Measurements from ENCODE around the gene SORL1-AS1.

Gene SORL1-AS1

DNA sequence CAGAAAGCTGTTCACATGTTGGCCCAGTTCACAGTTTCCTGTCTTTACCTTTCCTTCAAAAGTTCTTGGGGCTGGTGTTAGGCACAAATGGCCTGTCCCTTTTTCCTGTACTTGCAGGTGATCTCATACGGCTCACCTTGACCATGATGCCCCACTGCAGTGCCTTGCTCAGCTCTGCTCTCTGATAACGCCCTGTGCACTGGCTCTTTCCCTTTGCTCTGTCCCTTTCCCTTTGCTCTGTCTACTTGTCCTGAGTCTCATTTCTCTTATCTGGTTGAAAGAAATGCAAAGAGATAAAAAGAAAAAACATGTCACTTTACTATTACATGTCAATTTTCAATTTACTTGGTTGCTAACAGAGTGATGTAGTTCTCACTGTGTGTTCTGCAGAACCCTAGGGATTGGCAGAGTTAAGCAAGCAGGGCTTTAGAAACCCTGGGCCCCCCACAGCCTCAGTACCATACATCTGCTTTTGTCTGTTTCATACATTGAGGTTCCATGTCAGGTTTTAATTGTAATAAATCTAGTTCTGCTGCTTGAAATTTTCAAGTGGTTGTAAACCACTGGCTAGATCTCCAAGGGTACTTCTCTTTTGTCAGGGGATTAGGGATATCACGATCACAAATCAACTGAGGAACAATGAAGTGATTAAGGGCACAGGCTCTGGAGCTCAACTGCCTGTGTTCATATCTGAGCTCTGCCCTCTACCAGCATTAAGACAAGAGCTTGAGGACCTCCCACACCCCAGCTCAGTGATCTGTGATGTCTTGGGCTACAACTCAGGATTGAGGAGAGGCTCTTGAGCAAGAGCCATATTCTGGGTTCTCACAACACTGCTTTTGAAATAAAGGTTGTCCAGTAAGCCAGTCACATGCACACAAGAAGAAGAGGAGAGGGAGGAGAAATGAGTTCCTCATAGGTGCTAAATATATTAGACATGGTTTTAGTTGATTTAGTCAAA is 16.9 kb downstream of the SORL1-AS1 start:
- no peak overlapping the region for H3K27ac Mint-ChIP-seq
- H3K9me3 Mint-ChIP-seq: no peaks in the 10 kb centered on the region
- no peaks in the 10 kb centered on the region for H3K36me3 Mint-ChIP-seq (ENCODE audit: low read depth)
- H3K4me3 Mint-ChIP-seq: no peak overlapping the region
- no peaks in the 10 kb centered on the region for H3K27me3 Mint-ChIP-seq
- peaks cover 53% of the 10 kb centered on the region for H3K4me1 Mint-ChIP-seq (ENCODE audit: low read depth)

DNA sequence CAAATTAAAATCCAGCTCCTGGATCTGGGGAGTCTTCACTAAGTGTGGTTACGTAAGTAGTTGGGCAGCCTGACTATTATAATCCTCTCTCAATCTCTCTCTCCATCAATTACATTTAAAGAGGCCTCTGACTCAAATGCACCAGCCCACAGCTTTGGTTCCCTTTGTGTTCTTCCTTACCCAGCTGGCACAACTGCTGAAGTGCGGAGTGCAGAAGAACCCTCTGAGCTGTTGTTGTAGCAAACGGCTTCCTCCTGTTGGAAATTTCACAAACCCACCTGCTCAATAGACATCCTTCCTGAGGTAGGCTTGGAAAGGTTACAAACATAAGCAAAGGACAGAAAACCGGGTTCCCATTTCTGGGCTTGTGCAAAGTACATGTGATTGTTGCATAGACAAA is 17.6 kb downstream of the SORL1-AS1 start:
- Mint-ChIP-seq H3K27me3 (no peaks in the 10 kb centered on the region), H3K4me1 (ENCODE audit: low read depth) (peaks cover 57% of the 10 kb centered on the region), H3K27ac (no peak overlapping the region), H3K36me3 (ENCODE audit: low read depth) (no peaks in the 10 kb centered on the region), H3K9me3 (no peaks in the 10 kb centered on the region), H3K4me3 (no peak overlapping the region)

DNA sequence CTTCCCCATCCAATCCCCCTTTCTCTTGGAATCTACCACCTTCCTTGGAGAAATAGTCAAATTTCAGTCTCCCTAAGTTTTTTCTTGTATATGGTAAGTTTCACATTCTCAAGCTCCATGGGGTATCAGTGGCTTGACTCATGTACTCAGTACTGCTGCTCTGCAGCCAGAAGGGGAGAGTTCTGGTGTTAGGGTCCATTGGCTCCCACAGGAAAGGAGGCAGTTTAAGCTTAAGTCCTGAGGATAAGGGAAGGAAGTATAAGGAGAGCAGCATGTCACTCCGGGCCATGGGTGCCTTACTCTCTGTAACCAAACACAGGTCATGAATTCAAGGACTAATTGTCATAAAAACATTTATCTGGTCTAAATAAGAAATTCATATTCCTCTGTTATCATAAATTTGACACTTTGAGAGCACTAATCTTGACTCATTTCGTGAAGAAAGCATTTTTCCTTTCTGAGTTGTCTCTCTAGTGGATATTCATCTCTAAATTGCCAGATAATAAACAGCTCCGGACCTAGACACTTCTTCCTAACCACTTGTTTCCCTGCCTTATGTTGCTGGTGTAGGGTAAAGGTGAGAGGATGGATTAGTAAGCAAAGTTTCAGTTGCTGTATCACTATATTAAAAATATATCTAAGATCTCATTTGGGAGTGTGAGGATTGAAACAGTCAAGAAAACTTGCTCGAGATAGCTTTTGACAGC is 20.8 kb downstream of the SORL1-AS1 start:
- Mint-ChIP-seq H3K4me3 (no peak overlapping the region), H3K27me3 (no peaks in the 10 kb centered on the region), H3K36me3 (ENCODE audit: low read depth) (no peaks in the 10 kb centered on the region), H3K9me3 (no peaks in the 10 kb centered on the region), H3K27ac (peak overlapping the region; percentile 61), H3K4me1 (ENCODE audit: low read depth) (peaks cover 51% of the 10 kb centered on the region)

DNA sequence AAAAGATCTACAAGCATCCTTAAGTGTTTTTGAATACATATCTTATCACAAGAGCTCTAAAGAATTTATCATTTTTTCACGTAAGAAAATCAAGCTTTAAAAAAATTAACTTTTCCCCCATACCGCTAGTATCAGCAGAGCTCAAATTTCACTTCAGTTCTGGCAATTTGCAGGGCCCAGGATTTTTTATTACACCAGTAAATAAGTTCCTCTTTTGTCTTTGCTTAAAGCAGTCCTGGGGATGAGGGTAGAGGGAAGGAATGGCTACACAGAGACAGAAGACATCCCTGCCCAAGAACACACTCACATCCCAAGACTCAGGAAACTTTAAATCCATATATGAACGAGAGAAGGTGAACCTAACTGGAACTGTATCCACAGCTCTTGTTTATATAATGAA is 23.2 kb downstream of the SORL1-AS1 start:
- Mint-ChIP-seq H3K4me1 (ENCODE audit: low read depth) (peaks cover 37% of the 10 kb centered on the region), H3K4me3 (no peak overlapping the region), H3K27me3 (no peaks in the 10 kb centered on the region), H3K27ac (peak overlapping the region; percentile 26), H3K9me3 (no peaks in the 10 kb centered on the region), H3K36me3 (ENCODE audit: low read depth) (no peaks in the 10 kb centered on the region)

DNA sequence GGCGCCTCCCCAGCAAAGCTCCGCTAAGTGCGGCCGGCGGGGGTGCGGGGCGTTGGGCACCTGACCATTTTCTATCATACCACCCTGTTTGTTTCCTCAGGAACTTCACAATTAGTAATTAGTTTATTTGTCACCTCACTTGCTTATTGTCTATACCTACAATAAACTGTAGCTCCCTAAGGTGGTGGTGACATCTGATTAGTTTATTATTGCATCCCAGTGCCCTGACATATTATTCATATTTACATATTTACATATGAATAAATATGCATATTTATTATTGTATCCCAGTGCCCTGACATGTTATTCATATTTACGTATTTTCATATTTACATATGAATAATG is 25.4 kb downstream of the SORL1-AS1 start:
- peaks cover 57% of the 10 kb centered on the region for H3K4me1 Mint-ChIP-seq (ENCODE audit: low read depth)
- no peaks in the 10 kb centered on the region for H3K27me3 Mint-ChIP-seq
- no peak overlapping the region for H3K27ac Mint-ChIP-seq
- no peaks in the 10 kb centered on the region for H3K36me3 Mint-ChIP-seq (ENCODE audit: low read depth)
- H3K4me3 Mint-ChIP-seq: peak overlapping the region; percentile 39
- H3K9me3 Mint-ChIP-seq: no peaks in the 10 kb centered on the region

DNA sequence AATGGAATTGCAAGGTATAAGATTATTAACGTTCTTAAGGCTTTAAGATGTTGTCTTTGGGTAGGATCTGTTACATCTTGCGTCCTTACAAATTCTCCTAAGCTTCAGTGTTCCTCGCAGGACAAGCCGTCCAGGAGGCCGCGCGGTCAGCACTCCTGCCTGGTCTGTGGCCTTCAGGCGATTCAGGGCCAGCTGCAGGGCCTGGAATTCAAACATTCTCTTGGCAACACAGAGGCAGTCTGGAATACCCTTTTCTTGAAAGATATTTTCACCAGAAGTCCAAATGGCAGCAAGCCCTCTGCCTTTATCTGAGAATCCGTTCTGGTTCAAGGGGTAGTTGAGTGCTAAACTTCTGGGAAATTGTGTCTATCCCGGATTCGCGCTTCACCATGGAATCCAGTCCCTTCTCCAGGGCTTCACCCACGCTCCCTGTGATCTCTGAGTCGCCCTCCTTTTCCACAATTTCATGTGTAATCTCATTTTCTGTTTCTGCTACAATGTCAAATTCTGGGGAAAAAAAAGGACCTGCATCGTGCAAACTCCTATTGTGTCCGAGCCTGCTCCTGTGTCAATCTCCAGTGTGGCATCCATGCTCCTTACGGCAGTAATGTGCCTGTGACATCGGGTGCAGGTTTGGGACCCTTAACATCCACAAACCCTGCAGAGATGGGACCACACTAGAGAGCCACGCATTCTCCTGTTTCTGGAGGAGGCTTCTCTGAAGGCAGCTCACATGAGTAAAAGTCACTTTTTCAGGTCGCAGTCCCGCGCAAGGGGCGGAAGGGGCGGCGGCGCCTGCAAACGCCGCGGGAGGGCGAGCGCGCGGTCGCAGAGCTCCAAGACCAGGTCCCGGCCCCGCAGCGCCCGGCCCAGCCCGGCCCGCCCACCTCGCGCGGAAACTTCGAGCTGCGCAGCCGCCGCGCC is 26.0 kb downstream of the SORL1-AS1 start:
- H3K27ac Mint-ChIP-seq: no peak overlapping the region
- H3K4me1 Mint-ChIP-seq (ENCODE audit: low read depth): peaks cover 57% of the 10 kb centered on the region
- H3K4me3 Mint-ChIP-seq: peak overlapping the region; percentile 72
- no peaks in the 10 kb centered on the region for H3K36me3 Mint-ChIP-seq (ENCODE audit: low read depth)
- H3K9me3 Mint-ChIP-seq: no peaks in the 10 kb centered on the region
- H3K27me3 Mint-ChIP-seq: no peaks in the 10 kb centered on the region

DNA sequence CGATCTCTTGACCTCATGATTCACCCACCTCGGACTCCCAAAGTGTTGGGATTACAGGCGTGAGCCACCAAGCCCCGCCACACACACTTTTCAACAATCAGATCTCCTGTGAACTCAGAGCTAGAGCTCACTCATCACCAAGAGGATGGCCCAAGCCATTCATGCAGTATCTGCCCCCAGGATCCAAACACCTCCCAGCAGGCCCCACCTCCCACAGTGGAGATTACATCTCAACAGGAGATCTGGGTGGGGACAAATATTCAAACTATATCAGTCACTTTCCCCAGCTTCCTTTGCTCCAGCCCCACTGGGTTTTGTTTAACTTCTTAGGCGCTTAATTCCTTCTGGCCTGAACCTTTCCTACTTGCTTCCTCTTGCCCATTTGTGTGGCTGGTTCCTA is 26.9 kb downstream of the SORL1-AS1 start:
- Mint-ChIP-seq H3K4me3 (no peak overlapping the region), H3K36me3 (ENCODE audit: low read depth) (no peaks in the 10 kb centered on the region), H3K4me1 (ENCODE audit: low read depth) (peaks cover 56% of the 10 kb centered on the region), H3K27ac (no peak overlapping the region), H3K9me3 (no peaks in the 10 kb centered on the region), H3K27me3 (no peaks in the 10 kb centered on the region)

DNA sequence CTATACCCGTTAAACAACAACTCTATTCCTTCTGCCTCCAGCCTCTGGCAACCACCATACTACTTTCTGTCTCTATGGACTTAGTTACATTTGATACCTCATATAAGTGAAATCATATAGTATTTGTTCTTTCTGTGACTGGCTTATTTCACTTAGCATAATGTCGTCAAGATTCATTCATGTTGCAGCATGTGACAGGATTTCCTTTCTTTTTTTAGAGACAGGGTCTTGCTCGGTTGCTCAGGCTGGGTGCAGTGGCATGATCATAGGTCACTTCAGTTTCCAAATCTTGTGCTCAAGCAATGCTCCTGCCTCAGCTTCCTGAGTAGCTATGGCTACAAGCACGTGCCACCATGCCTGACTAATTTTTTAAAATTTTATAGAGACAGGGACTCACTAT is 30.1 kb downstream of the SORL1-AS1 start:
- peak overlapping the region; percentile 13 for H3K27ac Mint-ChIP-seq
- H3K36me3 Mint-ChIP-seq (ENCODE audit: low read depth): no peaks in the 10 kb centered on the region
- no peaks in the 10 kb centered on the region for H3K9me3 Mint-ChIP-seq
- peak overlapping the region; percentile 11 for H3K4me3 Mint-ChIP-seq
- H3K4me1 Mint-ChIP-seq (ENCODE audit: low read depth): peaks cover 70% of the 10 kb centered on the region
- H3K27me3 Mint-ChIP-seq: no peaks in the 10 kb centered on the region

DNA sequence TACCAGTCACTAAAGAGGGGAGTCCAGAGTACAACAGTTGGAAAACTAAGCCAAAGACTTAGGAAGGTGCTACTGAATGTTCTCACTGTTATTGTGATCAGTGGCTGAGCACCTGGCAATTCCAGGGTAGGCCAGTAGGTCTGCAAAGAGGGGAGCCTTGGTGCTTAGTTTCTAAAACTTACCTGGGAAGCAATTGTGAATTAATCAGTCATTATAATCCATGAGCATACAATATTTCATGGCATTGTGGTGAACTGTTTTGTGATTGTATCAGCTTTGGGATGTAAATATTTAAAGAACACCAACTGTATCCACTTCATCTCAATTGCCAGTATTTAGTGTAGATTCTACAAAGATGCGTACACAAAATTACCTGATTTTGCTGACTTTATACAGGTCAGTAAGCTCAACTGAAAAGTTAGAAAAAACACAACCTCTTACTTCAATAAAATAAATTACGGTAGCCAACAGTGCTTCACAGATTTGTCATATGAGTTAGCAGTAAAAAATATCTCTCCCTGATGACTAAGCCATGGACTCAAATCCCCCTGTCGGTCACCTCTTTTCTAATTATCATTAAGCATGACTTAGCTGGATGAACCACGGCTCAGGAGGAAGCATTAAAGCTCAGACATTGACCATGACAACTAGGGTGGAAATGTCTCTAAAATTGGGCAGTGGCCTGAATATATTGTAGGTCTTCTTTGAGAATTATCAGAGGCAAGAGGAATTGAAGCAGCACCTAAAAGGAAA is 31.4 kb downstream of the SORL1-AS1 start:
- Mint-ChIP-seq H3K27me3 (no peaks in the 10 kb centered on the region), H3K4me3 (no peak overlapping the region), H3K4me1 (ENCODE audit: low read depth) (peaks cover 75% of the 10 kb centered on the region), H3K27ac (no peak overlapping the region), H3K36me3 (ENCODE audit: low read depth) (no peaks in the 10 kb centered on the region), H3K9me3 (no peaks in the 10 kb centered on the region)

DNA sequence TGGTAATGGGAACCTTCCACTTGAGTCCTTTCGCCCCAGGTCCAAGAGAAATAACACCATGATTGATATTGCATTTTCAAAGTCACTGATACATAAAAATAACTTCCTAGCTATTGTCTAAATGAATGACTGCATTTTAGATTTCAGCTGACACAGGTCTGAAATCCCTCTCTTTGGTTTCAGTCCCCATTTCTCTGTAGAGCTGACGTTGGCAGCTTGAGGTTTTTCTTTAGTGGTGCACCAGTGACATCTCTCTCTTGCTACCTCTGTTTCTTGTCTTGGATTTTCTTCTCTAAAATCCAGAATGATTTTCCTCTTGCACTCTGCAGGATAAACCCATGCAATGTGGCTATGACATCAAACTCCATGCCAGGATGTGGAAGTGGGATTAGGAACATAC is 32.4 kb downstream of the SORL1-AS1 start:
- Mint-ChIP-seq H3K4me3 (no peak overlapping the region), H3K4me1 (ENCODE audit: low read depth) (peaks cover 81% of the 10 kb centered on the region), H3K27ac (no peak overlapping the region)

DNA sequence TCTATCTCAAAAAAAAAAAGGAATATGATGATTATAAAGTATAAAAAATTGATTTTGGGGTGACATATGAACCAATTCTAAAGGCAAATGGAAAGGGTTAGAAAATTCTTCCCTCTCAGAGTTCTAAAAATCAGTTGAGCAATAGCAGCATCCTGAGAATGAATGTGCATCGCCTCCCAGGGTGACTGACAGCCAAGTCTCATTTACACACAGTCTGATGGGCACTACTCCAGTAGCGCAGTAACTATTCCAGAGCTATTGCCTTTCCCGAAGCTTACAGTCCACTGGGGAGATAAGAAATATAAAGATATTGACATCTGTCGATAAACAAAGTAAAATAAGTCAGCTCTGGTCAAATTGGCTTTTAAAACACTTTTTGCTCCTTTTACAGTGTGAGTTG is 32.9 kb downstream of the SORL1-AS1 start:
- no peaks in the 10 kb centered on the region for H3K36me3 Mint-ChIP-seq (ENCODE audit: low read depth)
- no peak overlapping the region for H3K27ac Mint-ChIP-seq
- H3K4me3 Mint-ChIP-seq: no peak overlapping the region
- peaks cover 82% of the 10 kb centered on the region for H3K4me1 Mint-ChIP-seq (ENCODE audit: low read depth)
- no peaks in the 10 kb centered on the region for H3K27me3 Mint-ChIP-seq
- no peaks in the 10 kb centered on the region for H3K9me3 Mint-ChIP-seq

More for the DNA sequence above, 32.4 kb downstream of the SORL1-AS1 start:
- Mint-ChIP-seq H3K36me3 (ENCODE audit: low read depth) (no peaks in the 10 kb centered on the region), H3K27me3 (no peaks in the 10 kb centered on the region), H3K9me3 (no peaks in the 10 kb centered on the region)

DNA sequence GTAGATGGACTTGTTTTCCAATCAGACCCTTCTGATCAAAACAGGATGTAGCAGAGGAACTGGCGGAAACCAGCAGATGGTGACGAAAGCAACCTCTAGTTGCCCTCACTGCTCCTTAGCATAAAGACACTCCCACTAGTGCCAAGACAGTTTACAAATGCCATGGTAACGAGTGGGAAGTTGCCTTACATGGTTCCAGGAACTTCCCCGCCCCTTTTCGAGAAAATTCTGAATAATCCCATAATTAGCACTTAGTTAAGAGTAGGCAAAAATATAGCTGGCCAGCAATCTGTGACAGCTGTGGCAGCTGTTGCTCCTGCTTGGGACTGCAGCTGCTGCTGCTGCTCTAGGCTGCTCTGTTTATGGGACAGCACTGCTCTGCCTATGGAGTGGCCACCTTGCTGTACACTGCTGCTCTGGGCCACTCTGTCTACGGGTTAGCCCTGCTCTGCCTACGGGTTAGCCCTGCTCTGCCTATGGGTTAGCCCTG is 34.1 kb downstream of the SORL1-AS1 start:
- Mint-ChIP-seq H3K27me3 (no peaks in the 10 kb centered on the region), H3K4me1 (ENCODE audit: low read depth) (peaks cover 73% of the 10 kb centered on the region), H3K4me3 (no peak overlapping the region), H3K36me3 (ENCODE audit: low read depth) (no peaks in the 10 kb centered on the region), H3K27ac (no peak overlapping the region), H3K9me3 (no peaks in the 10 kb centered on the region)

DNA sequence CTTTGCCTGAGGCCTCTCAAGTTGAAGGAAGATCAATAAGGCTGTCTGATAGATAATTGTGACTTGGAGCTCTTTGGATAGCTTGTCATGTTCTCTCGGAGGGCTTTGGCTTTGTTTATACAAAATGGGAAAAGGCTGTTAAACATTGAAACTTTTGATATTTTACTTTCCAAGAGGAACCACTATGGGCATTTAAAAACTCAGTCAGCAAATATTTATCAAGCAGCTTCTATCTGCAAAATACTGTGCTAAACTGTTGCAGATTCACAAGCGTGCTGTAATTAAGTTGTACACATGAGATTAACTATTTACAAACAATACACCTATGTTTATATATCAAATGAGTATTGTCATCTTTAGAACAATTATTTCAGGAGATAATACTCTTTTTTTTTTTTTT is 35.2 kb downstream of the SORL1-AS1 start:
- Mint-ChIP-seq H3K27ac (peak overlapping the region; percentile 69), H3K4me3 (peak overlapping the region; percentile 27), H3K4me1 (ENCODE audit: low read depth) (peaks cover 66% of the 10 kb centered on the region)

DNA sequence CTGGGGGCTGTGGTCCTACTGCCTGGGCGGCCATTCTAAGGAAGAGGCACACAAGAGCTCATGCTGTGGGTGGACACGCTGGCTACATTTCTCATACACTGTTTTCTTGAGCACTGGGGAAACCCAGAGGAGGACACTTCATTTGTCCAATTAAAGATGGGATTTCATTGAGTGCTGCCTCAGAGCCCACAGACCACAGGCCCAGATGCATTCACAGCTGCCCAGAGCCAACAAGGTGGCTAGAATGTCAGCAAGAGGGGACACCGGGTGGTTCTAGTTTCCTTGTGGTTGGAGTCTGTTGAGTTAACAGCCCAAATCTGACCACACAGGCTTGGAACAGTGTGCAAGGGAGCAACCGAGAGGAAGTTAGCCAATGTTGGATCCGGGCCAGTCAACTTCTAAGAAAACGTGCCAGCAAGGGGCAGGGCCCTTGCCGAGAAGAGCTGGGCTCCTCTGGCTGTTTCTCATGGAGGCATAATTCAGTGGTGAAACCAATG is 35.7 kb downstream of the SORL1-AS1 start:
- Mint-ChIP-seq H3K36me3 (ENCODE audit: low read depth) (no peaks in the 10 kb centered on the region), H3K27me3 (no peaks in the 10 kb centered on the region), H3K9me3 (no peaks in the 10 kb centered on the region), H3K27ac (peak overlapping the region; percentile 69), H3K4me3 (peak overlapping the region; percentile 27), H3K4me1 (ENCODE audit: low read depth) (peaks cover 65% of the 10 kb centered on the region)

More for the DNA sequence above, 35.2 kb downstream of the SORL1-AS1 start:
- H3K36me3 Mint-ChIP-seq (ENCODE audit: low read depth): no peaks in the 10 kb centered on the region
- H3K27me3 Mint-ChIP-seq: no peaks in the 10 kb centered on the region
- H3K9me3 Mint-ChIP-seq: no peaks in the 10 kb centered on the region
